GM12878 (cell line): Measurements from ENCODE around the gene RBBP4. TPM values are rescaled to one million over a fixed set of nuclear protein-coding genes. Genes with fewer than 3 reads are reported as not detected.

Experiments used
- ATAC-seq: fragments of 200-7000 bp; cut with Tn5 transposase; 3 replicates; pipeline ENCODE4 v1.9.1; 2020; ENCODE audit warnings: mild to moderate bottlenecking, moderate library complexity
- BruUV-seq: library from RNA; stranded (reverse); fragments of 400-500 nt; replicated peaks from 2 replicates; lab custom pipeline; 2021; lab: Mats Ljungman, UMichigan
- CTCF ChIA-PET: fragments of 300-600 bp; sonication (Branson Sonifier 250); formaldehyde crosslinking; extraction: SDS; loops from one replicate; lab custom pipeline; 2021; ENCODE audit warnings: inconsistent platforms; lab: Yijun Ruan, JAX
- POLR2A ChIA-PET: fragments of 350-600 bp; formaldehyde crosslinking; extraction: SDS; loops from one replicate; lab custom pipeline; 2021; ENCODE audit warnings: inconsistent platforms; lab: Charles Lee
- RAD21 ChIA-PET: fragments of 300-600 bp; sonication (Branson Sonifier 250); formaldehyde crosslinking; loops from one replicate; lab custom pipeline; 2023; ENCODE audit warnings: antibody characterized with exemption; ENCODE audit not compliant: unreplicated experiment; lab: Charles Lee
- SMC1A ChIA-PET: fragments of 300-600 bp; sonication (Branson Sonifier 250); formaldehyde crosslinking; loops from one replicate; lab custom pipeline; 2023; ENCODE audit not compliant: unreplicated experiment, uncharacterized antibody; lab: Charles Lee
- DNase-seq: peaks from one replicate; pipeline ENCODE4 v3.0.0-alpha.2; 2011; ENCODE audit warnings: low read depth, low spot score
- FAIRE-seq: peaks from 3 replicates; lab custom pipeline; 2011; peaks lifted over from hg19 to GRCh38; lab: Jason Lieb, UNC
- H2AFZ ChIP-seq: 2 replicates; pipeline ENCODE4 v1.6.0; 2011; ENCODE audit warnings: low read depth, low read length, control low read depth; ENCODE audit not compliant: control insufficient read depth
- H3K27ac ChIP-seq: 2 replicates; pipeline ENCODE4 v1.5.1; 2011; ENCODE audit warnings: control low read depth; ENCODE audit not compliant: control insufficient read depth, insufficient read depth
- H3K27me3 ChIP-seq, 2 experiments: replicated peaks in 1 of 2; 2 replicates each; pipeline versions ENCODE4 v1.6.0 to v1.6.1; 2011; ENCODE audit warnings: low read length in 1 of 2; ENCODE audit not compliant: control insufficient read depth in 2 of 2, insufficient read depth in 2 of 2
- H3K36me3 ChIP-seq, 2 experiments: 2 replicates each; pipeline ENCODE4 v1.5.1; 2011; ENCODE audit warnings: low read length in 1 of 2; ENCODE audit not compliant: control insufficient read depth in 2 of 2, insufficient read depth in 2 of 2
- H3K4me1 ChIP-seq: 2 replicates; pipeline ENCODE4 v1.6.1; 2011; ENCODE audit warnings: mild to moderate bottlenecking, low read length, moderate library complexity, mixed read lengths; ENCODE audit not compliant: control insufficient read depth, insufficient read depth
- H3K4me2 ChIP-seq: 2 replicates; pipeline ENCODE4 v1.6.0; 2011; ENCODE audit warnings: control low read depth; ENCODE audit not compliant: control insufficient read depth, insufficient read depth
- H3K4me3 ChIP-seq: fragments of 200-600 bp; sonication (generic); 2 replicates; pipeline ENCODE4 v1.5.1; 2016
- H3K79me2 ChIP-seq: 2 replicates; pipeline ENCODE4 v1.6.0; 2011; ENCODE audit warnings: low read length; ENCODE audit not compliant: control insufficient read depth, insufficient read depth
- H3K9ac ChIP-seq: 2 replicates; pipeline ENCODE4 v1.8.0; 2011; ENCODE audit warnings: low read length, control low read depth, mixed read lengths; ENCODE audit not compliant: control insufficient read depth, insufficient read depth
- H3K9me3 ChIP-seq: replicated peaks from 3 replicates; pipeline ENCODE4 v1.5.1; 2011; ENCODE audit warnings: mild to moderate bottlenecking, low read length; ENCODE audit not compliant: control insufficient read depth, insufficient read depth
- H4K20me1 ChIP-seq: 2 replicates; pipeline ENCODE4 v1.6.0; 2011; ENCODE audit not compliant: control insufficient read depth, insufficient read depth
- BHLHE40 ChIP-seq, 2 experiments: fragments of 450-650 bp in 1 of 2; IDR thresholded peaks; 2 replicates each; pipeline ENCODE4 v1.6.1; 2011 to 2017; ENCODE audit warnings: low read depth in 2 of 2, borderline replicate concordance in 1 of 2, improper control_type of control experiment in 1 of 2, low read length in 1 of 2, mild to moderate bottlenecking in 1 of 2
- CBX5 ChIP-seq: sonication (generic); IDR thresholded peaks from 2 replicates; pipeline ENCODE4 v1.6.1; 2016; ENCODE audit warnings: low read depth, moderate library complexity, mild to moderate bottlenecking, inconsistent platforms
- CHD2 ChIP-seq: IDR thresholded peaks from 2 replicates; pipeline ENCODE4 v1.6.1; 2011; ENCODE audit warnings: low read depth, low read length, improper control_type of control experiment, borderline replicate concordance
- CREB1 ChIP-seq: IDR thresholded peaks from 2 replicates; pipeline ENCODE4 v1.6.1; 2012; ENCODE audit warnings: low read depth, mild to moderate bottlenecking, inconsistent platforms
- HDAC6 ChIP-seq: fragments of 200-600 bp; sonication (generic); IDR thresholded peaks from one replicate; pipeline ENCODE4 v1.8.0; 2017; ENCODE audit warnings: antibody characterized with exemption; ENCODE audit not compliant: unreplicated experiment
- IKZF1 ChIP-seq: fragments of 450-650 bp; conservative IDR thresholded peaks from 2 replicates; pipeline ENCODE4 v1.6.1; 2017; ENCODE audit warnings: antibody characterized with exemption, mild to moderate bottlenecking
- MTA3 ChIP-seq: IDR thresholded peaks from 2 replicates; pipeline ENCODE4 v1.6.1; 2012; ENCODE audit warnings: low read length, inconsistent platforms, borderline replicate concordance
- MXI1 ChIP-seq: fragments of 150-350 bp; IDR thresholded peaks from 2 replicates; pipeline ENCODE4 v1.6.1; 2011; ENCODE audit warnings: low read depth, mild to moderate bottlenecking, inconsistent platforms, low read length, improper control_type of control experiment
- NFIC ChIP-seq: IDR thresholded peaks from 2 replicates; pipeline ENCODE4 v1.6.1; 2012; ENCODE audit warnings: low read depth, mild to moderate bottlenecking, inconsistent platforms, low read length, moderate library complexity
- NRF1 ChIP-seq: conservative IDR thresholded peaks from 2 replicates; pipeline ENCODE4 v1.6.1; 2011; ENCODE audit warnings: mild to moderate bottlenecking, low read depth, low read length, improper control_type of control experiment
- RB1 ChIP-seq: fragments of 450-650 bp; formaldehyde crosslinking; IDR thresholded peaks from 2 replicates; pipeline ENCODE4 v1.6.1; 2017; ENCODE audit warnings: mild to moderate bottlenecking, borderline replicate concordance
- SMC3 ChIP-seq: IDR thresholded peaks from 2 replicates; pipeline ENCODE4 v1.6.1; 2011; ENCODE audit warnings: low read length, improper control_type of control experiment, borderline replicate concordance
- SREBF1 ChIP-seq: IDR thresholded peaks from 2 replicates; pipeline ENCODE4 v1.6.1; 2012; ENCODE audit warnings: mild to moderate bottlenecking, low read length
- TCF12 ChIP-seq: IDR thresholded peaks from 2 replicates; pipeline ENCODE4 v1.6.1; 2011; ENCODE audit warnings: low read depth, mild to moderate bottlenecking, low read length
- ZSCAN29 ChIP-seq: fragments of 450-650 bp; IDR thresholded peaks from 2 replicates; pipeline ENCODE4 v1.6.1; 2017; ENCODE audit warnings: mild to moderate bottlenecking, moderate library complexity
- WGBS: methylation state at CpG from one replicate; pipeline ENCODE4 v1.1.6; 2016; ENCODE audit warnings: low lambda C conversion rate; ENCODE audit not compliant: insufficient replicate concordance, insufficient coverage; ENCODE audit errors: missing lambda C conversion rate; 5-methylcytosine and 5-hydroxymethylcytosine counted together
- in situ Hi-C: fragments of 300-500 bp; cut with MboI; formaldehyde crosslinking; loops from 9 replicates; pipeline ENCODE4 v1.14.3; 2018; ENCODE audit warnings: mixed read lengths
- intact Hi-C: fragments of 100-400 bp; cut with micrococcal nuclease; formaldehyde crosslinking; loops from one replicate; pipeline ENCODE4 v1.14.2; 2022; ENCODE audit not compliant: unreplicated experiment
- polyA plus RNA-seq, 11 experiments: library from polyadenylated mRNA; depleted of rRNA in 4 of 11; unstranded in 6 of 11; stranded (reverse) in 5 of 11; fragments of >200 nt; fragmentation: Nextera tagmentation in 4 of 11; fragmentation: Illumina TruSeq in 1 of 11; extraction: Ambion mirVana in 4 of 11; extraction: Trizol in 1 of 11; gene quantifications; 1 replicate in 1 of 11; 2 replicates in 10 of 11; pipeline versions ENCODE4 v1.2.1 to v1.2.3, GENCODE V29; 2011 to 2016; ENCODE audit warnings: inconsistent platforms in 2 of 11, missing spikeins in 2 of 11, low read depth in 1 of 11
- total RNA-seq, 4 experiments: library from RNA; depleted of rRNA in 3 of 4; stranded (reverse); fragments of >200 nt in 3 of 4; fragmentation: Illumina TruSeq in 1 of 4; extraction: Trizol in 1 of 4; gene quantifications; 2 replicates each; pipeline versions ENCODE4 v1.2.1 to v1.2.3, GENCODE V29; 2013 to 2021
- TF ChIP-seq, protein P1 (sequence below): IDR thresholded peaks from 2 replicates; pipeline ENCODE4 v1.6.1; 2012; ENCODE audit warnings: low read depth, low read length, improper control_type of control experiment
- TF ChIP-seq, protein P2 (sequence below): IDR thresholded peaks from 2 replicates; pipeline ENCODE4 v1.6.1; 2011; ENCODE audit warnings: borderline replicate concordance, low read depth, mild to moderate bottlenecking, moderate library complexity, mixed read lengths, low read length; ENCODE audit not compliant: insufficient read depth; ENCODE audit errors: extremely low read length

RBBP4 gene
- total and polyA plus RNA-seq, 10 of the 15 experiments (the other 5 are each of a cell fraction or from before 2014, with no cell fraction given): 120 to 357 (median 231) TPM

DNA sequence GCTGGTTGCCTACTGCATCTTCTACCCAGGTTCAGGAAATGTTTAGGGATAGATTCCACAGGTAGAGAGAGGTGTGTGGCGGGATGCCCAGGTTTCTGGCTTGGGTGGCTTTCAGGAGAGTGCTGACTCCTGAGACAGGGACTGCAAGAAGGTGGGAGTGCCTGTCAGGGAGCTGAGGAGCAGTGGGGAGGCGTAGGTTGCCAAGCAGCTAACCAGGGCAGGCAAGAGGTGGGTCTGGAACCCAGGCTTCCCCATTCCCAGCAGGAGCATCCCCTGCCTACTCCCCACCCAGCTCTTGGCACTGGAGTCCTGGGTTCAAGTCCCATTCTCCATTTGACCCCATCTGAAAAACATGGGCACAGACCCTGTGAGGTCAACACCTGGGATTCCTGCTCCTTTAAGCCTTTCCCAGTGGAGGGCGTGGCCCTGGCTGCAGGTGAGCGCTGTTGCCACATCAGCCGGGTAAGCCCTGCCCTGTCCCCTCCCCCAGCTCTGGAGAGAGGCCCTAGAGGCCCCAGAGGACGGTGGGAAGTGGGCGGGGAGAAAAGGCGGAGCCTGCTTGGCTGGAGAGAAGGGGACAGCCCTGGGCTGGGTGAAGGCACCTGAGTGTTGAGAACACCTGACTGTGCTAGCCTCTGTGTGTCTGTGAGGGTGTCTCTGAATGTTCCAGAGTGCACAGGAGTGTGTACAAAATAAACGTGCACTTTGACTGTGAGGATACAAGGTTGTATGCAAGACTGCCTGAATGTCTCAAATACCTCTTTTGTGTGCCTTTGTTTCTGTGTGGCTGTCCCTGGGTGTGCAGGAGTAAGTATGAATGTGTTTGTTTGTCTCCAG, 65.5 kb downstream of the RBBP4 start:
- ChIA-PET SMC1A (interaction anchor here (1.0 to 1.6 kb wide), 3 partner anchors 12 to 156 kb away, joined by 3 to 5 read pairs (median 3); no protein-coding TSS in a partner anchor), POLR2A (interaction anchor here (0.7 kb wide), 1 partner anchor 33 kb away, joined by 3 read pairs; no protein-coding TSS in a partner anchor), CTCF (interaction anchor here (1.0 to 8.2 kb wide), 4 partner anchors 17 to 316 kb away, joined by 3 to 163 read pairs (median 3); no protein-coding TSS in a partner anchor), RAD21 (interaction anchor here (1.0 kb wide), 1 partner anchor 196 kb away, joined by 3 read pairs; no protein-coding TSS in a partner anchor)
- Histone ChIP-seq H3K4me1 (0 out of 2 replicates have a peak, but pooled peaks cover 4% of the 10 kb centered on the region), H3K27me3 (no peaks in the 10 kb centered on the region), H3K4me2 (peak overlapping the region; percentile 27; the same call in 1 of the 2 replicates), H3K4me3 (no peak overlapping the region), H2AFZ (peak overlapping the region; percentile 67), H3K27ac (no peak overlapping the region), H3K36me3 (no peaks in the 10 kb centered on the region), H4K20me1 (no peaks in the 10 kb centered on the region), H3K9ac (no peak overlapping the region), H3K79me2 (no peaks in the 10 kb centered on the region), H3K9me3 (no peaks in the 10 kb centered on the region)
- intact Hi-C loops (no loop called here), in situ Hi-C loops (no loop called here)
- FAIRE-seq (peak; percentile 54), DNase-seq (no peak), ATAC-seq (peak; percentile 87)
- WGBS: 7% methylated on average over 9 of the region's 9 CpGs
- TF ChIP-seq SMC3 (no peak), NRF1 (no peak), RB1 (no peak), CHD2 (0 out of 2 replicates have a peak, but pooled peaks have one; percentile 57), MXI1 (no peak), SREBF1 (no peak), NFIC (no peak), IKZF1 (0 out of 2 replicates have a peak, but pooled peaks have one; percentile 25), HDAC6 (no peak), MTA3 (no peak), TCF12 (no peak), ZSCAN29 (no peak), CBX5 (no peak), BHLHE40 (IDR thresholded peaks at IDR 0.05; ENCODE audit: borderline replicate concordance in 1 of 2, low read depth in 2 of 2, low read length in 1 of 2) (peak in 1 of 2 experiments; percentile 21; a peak in 1 of 4 replicates), CREB1 (no peak)
- TF ChIP-seq, protein P1, sequence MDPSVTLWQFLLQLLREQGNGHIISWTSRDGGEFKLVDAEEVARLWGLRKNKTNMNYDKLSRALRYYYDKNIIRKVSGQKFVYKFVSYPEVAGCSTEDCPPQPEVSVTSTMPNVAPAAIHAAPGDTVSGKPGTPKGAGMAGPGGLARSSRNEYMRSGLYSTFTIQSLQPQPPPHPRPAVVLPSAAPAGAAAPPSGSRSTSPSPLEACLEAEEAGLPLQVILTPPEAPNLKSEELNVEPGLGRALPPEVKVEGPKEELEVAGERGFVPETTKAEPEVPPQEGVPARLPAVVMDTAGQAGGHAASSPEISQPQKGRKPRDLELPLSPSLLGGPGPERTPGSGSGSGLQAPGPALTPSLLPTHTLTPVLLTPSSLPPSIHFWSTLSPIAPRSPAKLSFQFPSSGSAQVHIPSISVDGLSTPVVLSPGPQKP: no peak
- TF ChIP-seq, protein P2, sequence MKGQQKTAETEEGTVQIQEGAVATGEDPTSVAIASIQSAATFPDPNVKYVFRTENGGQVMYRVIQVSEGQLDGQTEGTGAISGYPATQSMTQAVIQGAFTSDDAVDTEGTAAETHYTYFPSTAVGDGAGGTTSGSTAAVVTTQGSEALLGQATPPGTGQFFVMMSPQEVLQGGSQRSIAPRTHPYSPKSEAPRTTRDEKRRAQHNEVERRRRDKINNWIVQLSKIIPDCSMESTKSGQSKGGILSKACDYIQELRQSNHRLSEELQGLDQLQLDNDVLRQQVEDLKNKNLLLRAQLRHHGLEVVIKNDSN: no peak
- no TSS peak for BruUV-seq
